SU-DHL-6 (cell line): ENCODE data around the gene MDM4.

ENCODE experiments used
- H2AFZ ChIP-seq: fragments of 200-600 bp; sonication (generic); 2 replicates; pipeline ENCODE4 v1.6.1; 2014; ENCODE audit warnings: low read depth, mild to moderate bottlenecking, moderate library complexity, mixed read lengths, antibody characterized with exemption, low read length; ENCODE audit not compliant: severe bottlenecking
- H3F3A ChIP-seq: fragments of 200-600 bp; shearing (Covaris generic); 2 replicates; pipeline ENCODE4 v1.6.0; 2016; ENCODE audit warnings: antibody characterized with exemption, mild to moderate bottlenecking; ENCODE audit not compliant: insufficient read depth
- H3K27ac ChIP-seq: fragments of 200-600 bp; sonication (generic); 2 replicates; pipeline ENCODE4 v1.5.1; 2016; ENCODE audit warnings: low read depth, mild to moderate bottlenecking, low read length, moderate library complexity, mixed read lengths
- H3K27me3 ChIP-seq: fragments of 200-600 bp; sonication (generic), shearing (Covaris generic); 2 replicates; pipeline ENCODE4 v1.6.0; 2014; ENCODE audit warnings: mild to moderate bottlenecking, low read length
- H3K36me3 ChIP-seq: fragments of 200-600 bp; sonication (generic); 2 replicates; pipeline ENCODE4 v1.6.1; 2014; ENCODE audit warnings: mild to moderate bottlenecking, low read length, mixed read lengths
- H3K4me2 ChIP-seq: fragments of 300-600, 200-600 bp; shearing (Covaris generic), sonication (generic); 2 replicates; pipeline ENCODE4 v1.6.0; 2014; ENCODE audit warnings: low read length, low read depth, mild to moderate bottlenecking; ENCODE audit not compliant: poor library complexity, severe bottlenecking
- H3K4me3 ChIP-seq: fragments of 200-600 bp; sonication (generic); 2 replicates; pipeline ENCODE4 v1.5.1; 2014; ENCODE audit warnings: antibody characterized with exemption, low read length, mild to moderate bottlenecking, mixed read lengths; ENCODE audit not compliant: insufficient read depth, poor library complexity, severe bottlenecking
- H3K79me2 ChIP-seq: fragments of 200-600 bp; sonication (generic); 2 replicates; pipeline ENCODE4 v1.6.1; 2014; ENCODE audit warnings: mild to moderate bottlenecking, low read length, moderate library complexity; ENCODE audit not compliant: insufficient read depth
- H3K9ac ChIP-seq: fragments of 200-600 bp; sonication (generic); 2 replicates; pipeline ENCODE4 v1.7.0; 2014; ENCODE audit warnings: mild to moderate bottlenecking, low read length
- H3K9me2 ChIP-seq: fragments of 200-600 bp; sonication (generic); replicated peaks from 2 replicates; pipeline ENCODE4 v1.6.1; 2014; ENCODE audit warnings: low read length; ENCODE audit not compliant: insufficient read depth
- H3K9me3 ChIP-seq: fragments of 200-600 bp; sonication (generic); 2 replicates; pipeline ENCODE4 v1.6.1; 2014; ENCODE audit warnings: low read length, mixed read lengths; ENCODE audit not compliant: insufficient read depth
- H4K20me1 ChIP-seq: fragments of 200-600 bp; sonication (generic); 2 replicates; pipeline ENCODE4 v1.6.1; 2014; ENCODE audit warnings: low read depth, mild to moderate bottlenecking, antibody characterized with exemption, low read length, moderate library complexity, mixed read lengths
- EZH2phosphoT487 ChIP-seq: fragments of 200-600 bp; sonication (generic), shearing (Covaris generic); conservative IDR thresholded peaks from 2 replicates; pipeline ENCODE4 v1.6.1; 2018; ENCODE audit warnings: mild to moderate bottlenecking, antibody characterized with exemption, low read length, moderate library complexity, mixed read lengths
- TF ChIP-seq, protein P1 (sequence below): fragments of 200-600 bp; sonication (generic); IDR thresholded peaks from one replicate; pipeline ENCODE4 v1.5.1; 2017; ENCODE audit warnings: antibody characterized with exemption, mild to moderate bottlenecking, low read length, moderate library complexity; ENCODE audit not compliant: insufficient read depth, poor library complexity, severe bottlenecking

Gene MDM4

DNA sequence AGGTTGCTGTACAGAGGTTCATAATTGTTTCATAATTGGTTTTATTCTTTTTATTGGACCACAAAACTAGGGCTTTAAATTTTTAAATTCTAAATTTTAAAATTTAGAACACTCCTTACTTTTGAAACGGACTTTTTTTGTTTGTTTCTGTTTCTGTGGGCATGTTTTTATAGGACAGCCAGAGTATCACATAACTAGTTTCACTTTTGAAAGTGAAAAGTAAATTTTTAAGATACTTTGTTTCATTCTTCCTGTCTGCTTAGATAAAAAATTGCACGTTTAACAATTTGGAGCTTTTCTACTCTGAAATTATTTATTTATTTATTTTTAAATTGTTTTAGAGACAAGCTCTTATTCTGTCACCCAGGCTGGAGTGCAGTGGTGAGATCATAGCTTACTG lies 29.7 kb downstream of the MDM4 start:
- Histone ChIP-seq H3K4me2 (no peak overlapping the region), H3K79me2 (0 out of 2 replicates have a peak, but pooled peaks cover 4% of the 10 kb centered on the region), H3F3A (no peaks in the 10 kb centered on the region), H4K20me1 (no peaks in the 10 kb centered on the region), H3K27ac (no peak overlapping the region), H3K9ac (no peak overlapping the region), H2AFZ (no peak overlapping the region), H3K36me3 (peaks cover 77% of the 10 kb centered on the region), H3K9me2 (no peaks in the 10 kb centered on the region), H3K4me3 (no peak overlapping the region), H3K27me3 (no peaks in the 10 kb centered on the region), H3K9me3 (no peaks in the 10 kb centered on the region)
- no peak for TF ChIP-seq EZH2phosphoT487
- TF ChIP-seq, protein P1, sequence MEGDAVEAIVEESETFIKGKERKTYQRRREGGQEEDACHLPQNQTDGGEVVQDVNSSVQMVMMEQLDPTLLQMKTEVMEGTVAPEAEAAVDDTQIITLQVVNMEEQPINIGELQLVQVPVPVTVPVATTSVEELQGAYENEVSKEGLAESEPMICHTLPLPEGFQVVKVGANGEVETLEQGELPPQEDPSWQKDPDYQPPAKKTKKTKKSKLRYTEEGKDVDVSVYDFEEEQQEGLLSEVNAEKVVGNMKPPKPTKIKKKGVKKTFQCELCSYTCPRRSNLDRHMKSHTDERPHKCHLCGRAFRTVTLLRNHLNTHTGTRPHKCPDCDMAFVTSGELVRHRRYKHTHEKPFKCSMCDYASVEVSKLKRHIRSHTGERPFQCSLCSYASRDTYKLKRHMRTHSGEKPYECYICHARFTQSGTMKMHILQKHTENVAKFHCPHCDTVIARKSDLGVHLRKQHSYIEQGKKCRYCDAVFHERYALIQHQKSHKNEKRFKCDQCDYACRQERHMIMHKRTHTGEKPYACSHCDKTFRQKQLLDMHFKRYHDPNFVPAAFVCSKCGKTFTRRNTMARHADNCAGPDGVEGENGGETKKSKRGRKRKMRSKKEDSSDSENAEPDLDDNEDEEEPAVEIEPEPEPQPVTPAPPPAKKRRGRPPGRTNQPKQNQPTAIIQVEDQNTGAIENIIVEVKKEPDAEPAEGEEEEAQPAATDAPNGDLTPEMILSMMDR: no peak

DNA sequence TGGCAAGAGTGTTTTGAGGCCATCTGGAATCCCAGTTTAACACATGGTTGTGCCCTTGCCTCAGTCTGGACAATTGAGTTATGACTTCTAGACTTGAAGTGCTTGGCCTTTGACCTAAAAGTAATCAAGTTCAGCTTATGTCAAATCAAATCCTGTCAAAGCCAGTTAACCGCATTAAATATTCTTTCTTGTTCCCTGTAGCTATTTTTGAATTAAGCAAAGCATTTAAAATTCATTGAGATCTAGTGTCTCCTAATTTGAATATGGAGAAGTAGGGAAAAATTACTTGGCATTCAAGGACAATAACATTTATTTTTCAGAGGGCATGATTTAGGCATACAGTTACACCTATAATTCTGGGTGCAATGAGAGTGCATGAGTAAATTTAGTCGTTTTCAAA lies 32.1 kb downstream of the MDM4 start:
- peaks cover 62% of the 10 kb centered on the region; the same call in 1 of the 2 replicates for H3K36me3 ChIP-seq
- no peaks in the 10 kb centered on the region for H3K9me2 ChIP-seq
- no peak overlapping the region for H3K4me3 ChIP-seq
- H4K20me1 ChIP-seq: no peaks in the 10 kb centered on the region
- H3K4me2 ChIP-seq: no peak overlapping the region
- H3K27me3 ChIP-seq: no peaks in the 10 kb centered on the region
- no peak overlapping the region for H2AFZ ChIP-seq
- no peak for TF ChIP-seq EZH2phosphoT487
- no peak overlapping the region for H3K27ac ChIP-seq
- H3K79me2 ChIP-seq: 0 out of 2 replicates have a peak, but pooled peaks cover 4% of the 10 kb centered on the region
- H3K9me3 ChIP-seq: no peaks in the 10 kb centered on the region
- no peaks in the 10 kb centered on the region for H3F3A ChIP-seq
- H3K9ac ChIP-seq: no peak overlapping the region

DNA sequence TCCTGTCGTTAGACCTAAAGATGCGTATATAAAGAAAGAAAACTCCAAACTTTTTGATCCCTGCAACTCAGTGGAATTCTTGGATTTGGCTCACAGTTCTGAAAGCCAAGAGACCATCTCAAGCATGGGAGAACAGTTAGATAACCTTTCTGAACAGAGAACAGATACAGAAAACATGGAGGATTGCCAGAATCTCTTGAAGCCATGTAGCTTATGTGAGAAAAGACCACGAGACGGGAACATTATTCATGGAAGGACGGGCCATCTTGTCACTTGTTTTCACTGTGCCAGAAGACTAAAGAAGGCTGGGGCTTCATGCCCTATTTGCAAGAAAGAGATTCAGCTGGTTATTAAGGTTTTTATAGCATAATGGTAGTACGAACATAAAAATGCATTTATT lies 33.1 kb downstream of the MDM4 start:
- H3K9me3 ChIP-seq: no peaks in the 10 kb centered on the region
- 0 out of 2 replicates have a peak, but pooled peaks cover 12% of the 10 kb centered on the region for H3K79me2 ChIP-seq
- H3K4me3 ChIP-seq: no peak overlapping the region
- no peaks in the 10 kb centered on the region for H3K27me3 ChIP-seq
- H3K9ac ChIP-seq: no peak overlapping the region
- H3K9me2 ChIP-seq: no peaks in the 10 kb centered on the region
- no peak overlapping the region for H3K4me2 ChIP-seq
- TF ChIP-seq EZH2phosphoT487: no peak
- TF ChIP-seq, protein P1: no peak
- H3F3A ChIP-seq: no peaks in the 10 kb centered on the region
- H3K36me3 ChIP-seq: peaks cover 55% of the 10 kb centered on the region; the same call in 1 of the 2 replicates
- H4K20me1 ChIP-seq: 0 out of 2 replicates have a peak, but pooled peaks cover 6% of the 10 kb centered on the region
- H3K27ac ChIP-seq: no peak overlapping the region
- no peak overlapping the region for H2AFZ ChIP-seq

DNA sequence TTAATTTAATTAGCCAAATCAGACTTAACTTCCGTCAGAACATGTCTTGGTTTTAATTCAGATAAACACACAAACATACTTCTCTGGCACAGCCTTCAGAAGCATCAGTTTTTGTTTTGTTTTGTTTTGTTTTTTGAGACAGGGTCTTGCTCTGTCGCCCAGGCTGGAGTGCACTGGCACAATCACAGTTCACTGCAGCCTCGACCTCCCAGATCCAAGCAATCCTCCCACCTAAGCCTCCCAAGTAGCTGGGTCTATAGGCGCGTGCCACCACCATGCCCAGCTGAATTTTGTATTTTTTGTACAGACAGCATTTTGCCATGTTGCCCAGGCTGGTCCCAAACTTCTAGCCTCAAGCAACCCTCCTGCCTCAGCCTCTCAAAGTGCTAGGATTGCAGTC lies 34.7 kb downstream of the MDM4 start:
- no peak overlapping the region for H3K27ac ChIP-seq
- H3K9ac ChIP-seq: no peak overlapping the region
- no peak overlapping the region for H2AFZ ChIP-seq
- peaks cover 41% of the 10 kb centered on the region; the same call in 1 of the 2 replicates for H3K36me3 ChIP-seq
- 0 out of 2 replicates have a peak, but pooled peaks cover 6% of the 10 kb centered on the region for H4K20me1 ChIP-seq
- H3K9me3 ChIP-seq: no peaks in the 10 kb centered on the region
- TF ChIP-seq, protein P1: no peak
- no peak for TF ChIP-seq EZH2phosphoT487
- H3K4me3 ChIP-seq: no peak overlapping the region
- no peak overlapping the region for H3K4me2 ChIP-seq
- 0 out of 2 replicates have a peak, but pooled peaks cover 8% of the 10 kb centered on the region for H3K79me2 ChIP-seq
- no peaks in the 10 kb centered on the region for H3K9me2 ChIP-seq
- no peaks in the 10 kb centered on the region for H3K27me3 ChIP-seq
- H3F3A ChIP-seq: no peaks in the 10 kb centered on the region
